B cell (primary cell): Measurements from ENCODE around the gene AP3B2. TPM values are rescaled to one million over a fixed set of nuclear protein-coding genes. Genes with fewer than 3 reads are reported as not detected.

Source experiments
- ATAC-seq: fragments of 200-7000 bp; cut with Tn5 transposase; one replicate; pipeline ENCODE4 v1.10.0; 2021; ENCODE audit warnings: low read depth, mild to moderate bottlenecking, moderate number of reproducible peaks, moderate library complexity
- CTCF ChIA-PET: fragments of 350-600 bp; sonication (Branson Sonifier 250); formaldehyde crosslinking; loops from one replicate; lab custom pipeline; 2021; ENCODE audit warnings: antibody characterized with exemption, inconsistent platforms; lab: Charles Lee
- POLR2A ChIA-PET: fragments of 350-600 bp; sonication (Branson Sonifier 250); formaldehyde crosslinking; loops from one replicate; lab custom pipeline; 2021; ENCODE audit warnings: antibody characterized with exemption; lab: Charles Lee
- DNase-seq: peaks from one replicate; pipeline ENCODE4 v3.0.0; 2013
- H2AFZ ChIP-seq: 2 replicates; pipeline ENCODE4 v1.6.1; 2012; ENCODE audit warnings: mild to moderate bottlenecking, low read depth, low read length; ENCODE audit not compliant: insufficient read depth, poor library complexity, severe bottlenecking
- H3K27ac ChIP-seq, 2 donors: 1 replicate in 1 of 2; 2 replicates in 1 of 2; pipeline ENCODE4 v1.5.1; 2012 to 2013; ENCODE audit warnings: low read length in 2 of 2, mild to moderate bottlenecking in 2 of 2, moderate library complexity in 1 of 2
- H3K27me3 ChIP-seq, 4 experiments: fragments of 200-600 bp in 1 of 4; sonication (generic) in 1 of 4; replicated peaks in 1 of 4; 1 replicate in 2 of 4; 2 replicates in 2 of 4; pipeline versions ENCODE4 v1.6.1 to v1.7.0; 2013 to 2016; ENCODE audit warnings: low read length in 3 of 4, mild to moderate bottlenecking in 2 of 4, mixed read lengths in 1 of 4, moderate library complexity in 1 of 4; ENCODE audit not compliant: insufficient read depth in 4 of 4, control insufficient read depth in 3 of 4; ENCODE audit errors: control extremely low read depth in 1 of 4
- H3K36me3 ChIP-seq, 2 experiments: replicated peaks in 1 of 2; 1 replicate in 1 of 2; 2 replicates in 1 of 2; pipeline versions ENCODE4 v1.6.1 to v1.7.1; 2013; ENCODE audit warnings: low read length in 1 of 2; ENCODE audit not compliant: insufficient read depth in 2 of 2, control insufficient read depth in 1 of 2; ENCODE audit errors: control extremely low read depth in 1 of 2, extremely low read depth in 1 of 2
- H3K4me1 ChIP-seq, 2 donors: fragments of 200-600 bp in 1 of 2; sonication (generic) in 1 of 2; 1 replicate in 1 of 2; 2 replicates in 1 of 2; pipeline versions ENCODE4 v1.5.1 to v1.6.1; 2013 to 2017; ENCODE audit warnings: low read length in 2 of 2; ENCODE audit not compliant: control insufficient read depth in 2 of 2, insufficient read depth in 2 of 2
- H3K4me2 ChIP-seq: replicated peaks from 2 replicates; pipeline ENCODE3; 2012; ENCODE audit warnings: mild to moderate bottlenecking, low read depth, low read length; ENCODE audit not compliant: poor library complexity, severe bottlenecking
- H3K4me3 ChIP-seq, 5 experiments: fragments of 200-600 bp in 1 of 5; sonication (generic) in 1 of 5; 1 replicate in 3 of 5; 2 replicates in 2 of 5; pipeline versions ENCODE4 v1.5.1 to v1.7.0; 2011 to 2016; ENCODE audit warnings: low read length in 4 of 5, mild to moderate bottlenecking in 4 of 5, low read depth in 2 of 5, control low read depth in 1 of 5, moderate library complexity in 1 of 5; ENCODE audit not compliant: insufficient read depth in 1 of 5; ENCODE audit errors: control extremely low read depth in 1 of 5, extremely low read depth in 1 of 5
- H3K79me2 ChIP-seq: fragments of 200-600 bp; sonication (generic); one replicate; pipeline ENCODE4 v1.6.0; 2016; ENCODE audit warnings: low read length; ENCODE audit not compliant: control insufficient read depth, insufficient read depth
- H3K9ac ChIP-seq: fragments of 200-600 bp; sonication (generic); 2 replicates; pipeline ENCODE4 v1.6.1; 2017; ENCODE audit warnings: mild to moderate bottlenecking, low read length, moderate library complexity
- H3K9me3 ChIP-seq, 3 donors: one replicate each; pipeline versions ENCODE4 v1.6.1 to v1.7.1; 2013; ENCODE audit warnings: low read length in 2 of 3; ENCODE audit not compliant: control insufficient read depth in 2 of 3, insufficient read depth in 1 of 3; ENCODE audit errors: control extremely low read depth in 1 of 3
- H4K20me1 ChIP-seq: 2 replicates; pipeline ENCODE4 v1.6.0; 2012; ENCODE audit warnings: mild to moderate bottlenecking, low read length; ENCODE audit not compliant: insufficient read depth, control insufficient read depth, poor library complexity, severe bottlenecking
- H3K27ac Mint-ChIP-seq: one replicate; pipeline ENCODE4 v1.8.0; 2021; ENCODE audit warnings: mixed read lengths
- H3K27me3 Mint-ChIP-seq: one replicate; pipeline ENCODE4 v1.8.0; 2021; ENCODE audit warnings: mixed read lengths
- H3K4me1 Mint-ChIP-seq: one replicate; pipeline ENCODE4 v1.8.0; 2021; ENCODE audit warnings: mixed read lengths
- H3K4me3 Mint-ChIP-seq: one replicate; pipeline ENCODE4 v1.8.0; 2021; ENCODE audit warnings: mixed read lengths
- H3K9me3 Mint-ChIP-seq: one replicate; pipeline ENCODE4 v1.8.0; 2022; ENCODE audit warnings: mixed read lengths; ENCODE audit not compliant: insufficient read depth
- EZH2 ChIP-seq: IDR thresholded peaks from 2 replicates; pipeline ENCODE4 v1.6.1; 2012; ENCODE audit warnings: borderline replicate concordance, low read depth, mild to moderate bottlenecking, moderate library complexity, low read length; ENCODE audit not compliant: insufficient read depth, poor library complexity, severe bottlenecking
- WGBS: methylation state at CpG from one replicate; pipeline ENCODE4 v1.1.5; 2013; ENCODE audit warnings: missing lambda C conversion rate; ENCODE audit not compliant: insufficient coverage; 5-methylcytosine and 5-hydroxymethylcytosine counted together
- intact Hi-C: fragments of 100-400 bp; cut with micrococcal nuclease; formaldehyde crosslinking; loops from one replicate; pipeline ENCODE4 v1.10.0; 2022
- polyA plus RNA-seq: library from polyadenylated mRNA; depleted of rRNA; stranded (reverse); fragments of >200 nt; gene quantifications from 2 replicates; pipeline ENCODE4 v1.2.3, GENCODE V29; 2012
- total RNA-seq, 2 donors: library from RNA; stranded (reverse); fragments of 120-200 nt in 1 of 2; gene quantifications; 1 replicate in 1 of 2; 2 replicates in 1 of 2; pipeline versions ENCODE4 v1.2.3 to v1.2.4, GENCODE V29; 2013 to 2022
- TF ChIP-seq, protein P1 (sequence below): fragments of 200-600 bp; IDR thresholded peaks from one replicate; pipeline ENCODE4 v1.8.0; 2022; ENCODE audit warnings: antibody characterized with exemption, mild to moderate bottlenecking

Gene AP3B2
- total and polyA plus RNA-seq, 2 donors (not counting 1 experiment from before 2014, with no cell fraction given), result 0.15 to 0.37 TPM

DNA sequence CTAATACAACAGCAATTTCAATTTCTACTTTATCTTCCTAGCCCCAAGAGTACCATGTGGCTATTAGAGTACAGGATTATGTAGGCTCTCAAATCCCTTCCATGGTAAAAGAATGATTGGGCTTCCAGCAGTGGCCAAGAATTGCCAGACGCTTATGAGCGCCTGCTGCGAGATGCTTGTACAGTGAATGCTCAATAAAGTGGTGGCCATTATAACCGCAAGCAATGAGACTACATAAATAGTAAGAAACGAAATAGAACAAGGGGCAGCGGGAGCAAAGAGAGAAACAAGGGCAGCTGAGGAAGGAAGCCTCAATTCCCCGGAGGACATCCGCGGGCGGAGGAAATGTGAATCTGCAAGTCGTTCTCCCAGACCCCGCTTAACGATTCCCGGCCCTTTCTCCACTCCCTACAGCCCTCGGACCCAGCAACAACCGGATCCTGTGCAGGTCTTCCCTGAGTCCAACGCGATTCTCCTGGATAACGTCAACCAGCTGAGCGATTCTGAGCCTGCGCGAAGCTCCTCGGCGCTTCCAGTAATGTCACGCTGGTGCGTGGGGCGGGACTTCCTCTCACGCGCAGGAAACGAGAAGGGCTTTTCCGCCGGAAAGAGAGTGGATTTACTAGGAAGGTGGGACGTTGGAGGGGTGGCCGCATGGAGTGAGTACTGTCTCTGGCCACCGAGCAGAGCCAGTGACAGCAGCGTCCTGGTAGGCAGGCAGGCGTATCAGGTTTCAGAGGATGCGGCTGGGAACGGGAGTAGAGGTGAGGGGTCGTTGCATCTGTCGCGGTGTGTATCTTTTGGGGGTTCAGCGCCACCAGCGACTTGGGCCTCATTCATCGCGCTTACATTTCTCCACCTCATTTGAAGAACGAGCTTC is 40.5 kb upstream of the AP3B2 start:
- peaks cover 27% of the 10 kb centered on the region for H4K20me1 ChIP-seq
- POLR2A ChIA-PET, result interaction anchor here (0.6 to 1.8 kb wide), 5 partner anchors 59 to 236 kb away, joined by 3 to 7 read pairs (median 4); partner anchors contain the start of genes RAMAC, RPS17 and WHAMM

More for the DNA sequence above, 40.5 kb upstream of the AP3B2 start:
- H3K4me1 Mint-ChIP-seq, result peaks cover 41% of the 10 kb centered on the region
- Histone ChIP-seq H3K4me2 (peak overlapping the region; percentile 92), H3K79me2 (peaks cover 43% of the 10 kb centered on the region), H3K4me1 (peaks cover 16 to 20% of the 10 kb centered on the region in 2 donors), H3K36me3 (peaks cover 0 to 13% of the 10 kb centered on the region in 2 experiments), H3K27me3 (no peaks in the 10 kb centered on the region), H2AFZ (peak overlapping the region; percentile 93), H3K27ac (peak overlapping the region; percentile 72 to 82), H3K4me3 (peak overlapping the region; percentile 75 to 97 (median 79)), H3K9ac (peak overlapping the region; percentile 92), H3K9me3 (no peaks in the 10 kb centered on the region)
- CTCF ChIA-PET, result interaction anchor here (1.2 to 2.1 kb wide), 4 partner anchors 61 to 261 kb away, joined by 3 to 9 read pairs (median 6); partner anchors contain the start of gene C15orf40
- TF ChIP-seq, protein P1, sequence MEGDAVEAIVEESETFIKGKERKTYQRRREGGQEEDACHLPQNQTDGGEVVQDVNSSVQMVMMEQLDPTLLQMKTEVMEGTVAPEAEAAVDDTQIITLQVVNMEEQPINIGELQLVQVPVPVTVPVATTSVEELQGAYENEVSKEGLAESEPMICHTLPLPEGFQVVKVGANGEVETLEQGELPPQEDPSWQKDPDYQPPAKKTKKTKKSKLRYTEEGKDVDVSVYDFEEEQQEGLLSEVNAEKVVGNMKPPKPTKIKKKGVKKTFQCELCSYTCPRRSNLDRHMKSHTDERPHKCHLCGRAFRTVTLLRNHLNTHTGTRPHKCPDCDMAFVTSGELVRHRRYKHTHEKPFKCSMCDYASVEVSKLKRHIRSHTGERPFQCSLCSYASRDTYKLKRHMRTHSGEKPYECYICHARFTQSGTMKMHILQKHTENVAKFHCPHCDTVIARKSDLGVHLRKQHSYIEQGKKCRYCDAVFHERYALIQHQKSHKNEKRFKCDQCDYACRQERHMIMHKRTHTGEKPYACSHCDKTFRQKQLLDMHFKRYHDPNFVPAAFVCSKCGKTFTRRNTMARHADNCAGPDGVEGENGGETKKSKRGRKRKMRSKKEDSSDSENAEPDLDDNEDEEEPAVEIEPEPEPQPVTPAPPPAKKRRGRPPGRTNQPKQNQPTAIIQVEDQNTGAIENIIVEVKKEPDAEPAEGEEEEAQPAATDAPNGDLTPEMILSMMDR, result no peak
- no peak for TF ChIP-seq EZH2
- no peaks in the 10 kb centered on the region for H3K9me3 Mint-ChIP-seq
- intact Hi-C loops, result loop anchor here (1.0 to 5.0 kb wide), 6 partner anchors 41 to 261 kb away; partner anchors contain the start of genes AP3B2, C15orf40, RAMAC and RPS17
- no peaks in the 10 kb centered on the region for H3K27me3 Mint-ChIP-seq
- under 1% methylated on average over 33 of the region's 47 CpGs for WGBS
- H3K4me3 Mint-ChIP-seq, result peak overlapping the region; percentile 98
- DNase-seq, result peak; percentile 86
- peak overlapping the region; percentile 90 for H3K27ac Mint-ChIP-seq
- peak; percentile 95 for ATAC-seq
